SK-N-SH (cell line): Measurements from ENCODE around the gene SLC13A3.

Experiments used
- CHD2 ChIP-seq: fragments of 150-350 bp; IDR thresholded peaks from 2 replicates; pipeline ENCODE4 v1.6.1; 2018; ENCODE audit warnings: low read length; ENCODE audit not compliant: partially characterized antibody
- CTCF ChIP-seq: fragments of 200-600 bp; sonication (generic); IDR thresholded peaks from 2 replicates; pipeline ENCODE4 v1.6.1; 2017; ENCODE audit warnings: antibody characterized with exemption, mild to moderate bottlenecking, moderate library complexity
- EZH2phosphoT487 ChIP-seq: fragments of 200-600 bp; sonication (generic); IDR thresholded peaks from 2 replicates; pipeline ENCODE4 v1.6.1; 2017; ENCODE audit warnings: low read depth, mixed run types, mild to moderate bottlenecking, antibody characterized with exemption, moderate library complexity, borderline replicate concordance
- FOSL2 ChIP-seq: IDR thresholded peaks from 2 replicates; pipeline ENCODE4 v1.4.0; 2012; ENCODE audit warnings: low read depth, mild to moderate bottlenecking, moderate library complexity, borderline replicate concordance
- JUND ChIP-seq: IDR thresholded peaks from 2 replicates; pipeline ENCODE4 v1.4.0; 2012
- MAX ChIP-seq: IDR thresholded peaks from 2 replicates; pipeline ENCODE4 v1.4.0; 2012; ENCODE audit warnings: low read depth
- NFIC ChIP-seq: IDR thresholded peaks from 2 replicates; pipeline ENCODE4 v1.4.0; 2012; ENCODE audit warnings: borderline replicate concordance
- PBX3 ChIP-seq: IDR thresholded peaks from 2 replicates; pipeline ENCODE4; 2012
- POLR2AphosphoS5 ChIP-seq: IDR thresholded peaks from 2 replicates; pipeline ENCODE4 v1.6.1; 2012; ENCODE audit warnings: low read depth, low read length
- RAD21 ChIP-seq: IDR thresholded peaks from 2 replicates; pipeline ENCODE4 v1.6.1; 2012; ENCODE audit warnings: mild to moderate bottlenecking, low read length
- TCF12 ChIP-seq: IDR thresholded peaks from 2 replicates; pipeline ENCODE4 v1.4.0; 2012
- YY1 ChIP-seq: IDR thresholded peaks from 2 replicates; pipeline ENCODE4 v1.4.0; 2012; ENCODE audit warnings: low read depth, mild to moderate bottlenecking

GRCh38 chr20:46599227-46599987 lies 51.9 kb downstream of the SLC13A3 start:
- TF ChIP-seq CTCF (no peak), CHD2 (no peak), RAD21 (no peak), MAX (no peak), EZH2phosphoT487 (no peak), JUND (no peak), YY1 (no peak), TCF12 (no peak), NFIC (no peak), FOSL2 (no peak), PBX3 (no peak), POLR2AphosphoS5 (no peak)
